ENCODE results near the gene JAG1. TPM values are rescaled to one million over a fixed set of nuclear protein-coding genes. Genes with fewer than 3 reads are reported as not detected.
A peak's percentile ranks its signal among the peaks of the same experiment; 100 is the strongest.

Gene JAG1
- total RNA-seq, 4 donors from 2014 or later, result 35.2 to 73.5 (median 65.3) TPM

- Histone ChIP-seq H3K4me1 (peaks cover 0 to 14% (median 4%) of the 10 kb centered on the region in 4 donors), H3K27ac (peak overlapping the region in 3 of 4 donors; percentile 40 to 61 (median 46)), H3K36me3 (no peaks in the 10 kb centered on the region), H3K9me3 (no peaks in the 10 kb centered on the region), H3K4me3 (peak overlapping the region in 2 of 4 donors; percentile 5 to 34), H3K27me3 (no peaks in the 10 kb centered on the region)
- no peak for DNase-seq
- TF ChIP-seq CTCF (IDR thresholded peaks at IDR 0.05) (no peak), POLR2A (IDR thresholded peaks at IDR 0.05) (peak in 1 of 2 donors; percentile 72)
These were observed 37.4 kb upstream of the JAG1 start for GRCh38 chr20:10710991-10711775.

GRCh38 chr20:10709916-10710315, 36.1 kb upstream of the JAG1 start:
- H3K27ac ChIP-seq, result peak overlapping the region in 1 of 4 donors; percentile 28
- DNase-seq, result no peak
- H3K9me3 ChIP-seq, result no peaks in the 10 kb centered on the region
- peaks cover 0 to 14% (median 4%) of the 10 kb centered on the region in 4 donors for H3K4me1 ChIP-seq
- no peaks in the 10 kb centered on the region for H3K27me3 ChIP-seq
- no peak overlapping the region for H3K4me3 ChIP-seq
- H3K36me3 ChIP-seq, result no peaks in the 10 kb centered on the region
- TF ChIP-seq CTCF (IDR thresholded peaks at IDR 0.05) (no peak), POLR2A (IDR thresholded peaks at IDR 0.05) (no peak)

- H3K4me3 ChIP-seq, result no peak overlapping the region
- no peak for TF ChIP-seq CTCF (IDR thresholded peaks at IDR 0.05)
- TF ChIP-seq POLR2A (IDR thresholded peaks at IDR 0.05), result no peak
- peaks cover 0 to 14% (median 4%) of the 10 kb centered on the region in 4 donors for H3K4me1 ChIP-seq
- H3K27me3 ChIP-seq, result no peaks in the 10 kb centered on the region
- H3K36me3 ChIP-seq, result no peaks in the 10 kb centered on the region
- H3K27ac ChIP-seq, result peak overlapping the region in 2 of 4 donors; percentile 27 to 38
- no peak for DNase-seq
- H3K9me3 ChIP-seq, result no peaks in the 10 kb centered on the region
These were observed 34.8 kb upstream of the JAG1 start for GRCh38 chr20:10708351-10709185.

GRCh38 chr20:10707791-10708190, 34.0 kb upstream of the JAG1 start:
- peaks cover 0 to 14% (median 4%) of the 10 kb centered on the region in 4 donors for H3K4me1 ChIP-seq
- peak overlapping the region in 1 of 4 donors; percentile 38 for H3K27ac ChIP-seq

More at GRCh38 chr20:10707791-10708190, 34.0 kb upstream of the JAG1 start:
- TF ChIP-seq CTCF (IDR thresholded peaks at IDR 0.05), result no peak
- no peak for TF ChIP-seq POLR2A (IDR thresholded peaks at IDR 0.05)
- H3K27me3 ChIP-seq, result no peaks in the 10 kb centered on the region
- no peak overlapping the region for H3K4me3 ChIP-seq
- H3K36me3 ChIP-seq, result no peaks in the 10 kb centered on the region
- no peak for DNase-seq
- H3K9me3 ChIP-seq, result no peaks in the 10 kb centered on the region
